WTC11 (cell line): Measurements from ENCODE around the gene WBP4. TPM values are rescaled to one million over a fixed set of nuclear protein-coding genes. Genes with fewer than 3 reads are reported as not detected.
"Not testable (repeated sequence)": the region's sequence is repeated elsewhere in the genome, so short reads cannot be mapped to it uniquely, and the experiment has no call there.

Source experiments
- ATAC-seq: fragments of 200-7000 bp; cut with Tn5 transposase; 2 replicates; pipeline ENCODE4 v1.10.0; 2021; ENCODE audit warnings: mild to moderate bottlenecking, moderate library complexity
- CTCF ChIA-PET: fragments of 300-600 bp; sonication (Branson Sonifier 250); formaldehyde crosslinking; loops from one replicate; lab custom pipeline; 2021; ENCODE audit warnings: antibody characterized with exemption; lab: Charles Lee
- POLR2A ChIA-PET: fragments of 350-600 bp; sonication (Branson Sonifier 250); formaldehyde crosslinking; loops from one replicate; lab custom pipeline; 2021; ENCODE audit warnings: antibody characterized with exemption; lab: Charles Lee
- DNase-seq: peaks from one replicate; pipeline ENCODE4 v3.0.0; 2021; ENCODE audit warnings: low spot score
- H3K27ac Mint-ChIP-seq: 2 replicates; pipeline ENCODE4 v1.8.0; 2021; ENCODE audit warnings: mixed read lengths
- H3K27me3 Mint-ChIP-seq: 2 replicates; pipeline ENCODE4 v1.8.0; 2021; ENCODE audit warnings: low read depth, mild to moderate bottlenecking, moderate library complexity, mixed read lengths
- H3K36me3 Mint-ChIP-seq: 2 replicates; pipeline ENCODE4 v1.8.0; 2021; ENCODE audit warnings: mixed read lengths
- H3K4me1 Mint-ChIP-seq: 2 replicates; pipeline ENCODE4 v1.8.0; 2022; ENCODE audit warnings: mixed read lengths
- H3K4me3 Mint-ChIP-seq: 2 replicates; pipeline ENCODE4 v1.8.0; 2021; ENCODE audit warnings: mild to moderate bottlenecking, moderate library complexity, mixed read lengths
- H3K9me3 Mint-ChIP-seq: 2 replicates; pipeline ENCODE4 v1.8.0; 2021; ENCODE audit warnings: mixed read lengths
- ATF1 ChIP-seq: sonication (generic); formaldehyde crosslinking; IDR thresholded peaks from 2 replicates; pipeline ENCODE4 v1.8.1; 2023; ENCODE audit warnings: mild to moderate bottlenecking, moderate library complexity, missing genetic modification reagents
- CBFB ChIP-seq: sonication (generic); formaldehyde crosslinking; IDR thresholded peaks from 2 replicates; pipeline ENCODE4 v1.8.1; 2022; ENCODE audit warnings: mild to moderate bottlenecking, low read depth, missing genetic modification reagents
- E2F4 ChIP-seq: sonication (generic); formaldehyde crosslinking; IDR thresholded peaks from 2 replicates; pipeline ENCODE4 v1.8.1; 2022; ENCODE audit warnings: low read depth, mild to moderate bottlenecking, moderate library complexity, missing genetic modification reagents, borderline replicate concordance
- ESRRA ChIP-seq: sonication (generic); formaldehyde crosslinking; IDR thresholded peaks from 2 replicates; pipeline ENCODE4 v1.8.1; 2022; ENCODE audit warnings: mild to moderate bottlenecking, missing genetic modification reagents, borderline replicate concordance
- FOXK1 ChIP-seq: sonication (generic); formaldehyde crosslinking; IDR thresholded peaks from 2 replicates; pipeline ENCODE4 v1.8.0; 2022; ENCODE audit warnings: mild to moderate bottlenecking, moderate library complexity, missing genetic modification reagents
- FOXP1 ChIP-seq: sonication (generic); formaldehyde crosslinking; IDR thresholded peaks from 2 replicates; pipeline ENCODE4 v1.8.0; 2022; ENCODE audit warnings: missing genetic modification reagents, mild to moderate bottlenecking, moderate library complexity, borderline replicate concordance
- GABPB1 ChIP-seq: sonication (generic); formaldehyde crosslinking; IDR thresholded peaks from 2 replicates; pipeline ENCODE4 v1.8.1; 2023; ENCODE audit warnings: mild to moderate bottlenecking, missing genetic modification reagents
- GRHL2 ChIP-seq: fragments of 250-450 bp; sonication (Bioruptor Pico); IDR thresholded peaks from 2 replicates; pipeline ENCODE4 v1.8.0; 2022; ENCODE audit warnings: mild to moderate bottlenecking, moderate library complexity; ENCODE audit not compliant: insufficient replicate concordance, severe bottlenecking
- MYBL2 ChIP-seq: sonication (generic); formaldehyde crosslinking; IDR thresholded peaks from 2 replicates; pipeline ENCODE4 v1.8.1; 2023; ENCODE audit warnings: mild to moderate bottlenecking, moderate library complexity, missing genetic modification reagents
- NFATC4 ChIP-seq: fragments of 250-450 bp; sonication (Bioruptor Pico); IDR thresholded peaks from 2 replicates; pipeline ENCODE4 v1.9.0; 2021; ENCODE audit warnings: mild to moderate bottlenecking
- OVOL2 ChIP-seq: fragments of 250-450 bp; sonication (Bioruptor Pico); IDR thresholded peaks from 2 replicates; pipeline ENCODE4 v1.9.0; 2021; ENCODE audit warnings: mild to moderate bottlenecking, borderline replicate concordance
- PRDM15 ChIP-seq: sonication (generic); formaldehyde crosslinking; IDR thresholded peaks from 2 replicates; pipeline ENCODE4 v1.8.0; 2022; ENCODE audit warnings: missing genetic modification reagents
- RORB ChIP-seq: fragments of 250-450 bp; sonication (Bioruptor Pico); IDR thresholded peaks from 2 replicates; pipeline ENCODE4 v1.9.0; 2021; ENCODE audit warnings: mild to moderate bottlenecking
- USF1 ChIP-seq: sonication (generic); formaldehyde crosslinking; IDR thresholded peaks from 2 replicates; pipeline ENCODE4 v1.8.0; 2022; ENCODE audit warnings: mild to moderate bottlenecking, missing genetic modification reagents
- ZNF263 ChIP-seq: sonication (generic); formaldehyde crosslinking; IDR thresholded peaks from 2 replicates; pipeline ENCODE4 v1.8.1; 2022; ENCODE audit warnings: low read depth, mild to moderate bottlenecking, moderate library complexity, missing genetic modification reagents
- ZNF423 ChIP-seq: fragments of 250-450 bp; sonication (Bioruptor Pico); IDR thresholded peaks from 2 replicates; pipeline ENCODE4 v2.1.2; 2022; ENCODE audit warnings: mild to moderate bottlenecking, moderate library complexity
- ZNF671 ChIP-seq: fragments of 250-450 bp; sonication (Bioruptor Pico); IDR thresholded peaks from 2 replicates; pipeline ENCODE4 v1.8.0; 2021; ENCODE audit warnings: mild to moderate bottlenecking
- total RNA-seq: library from RNA; stranded (reverse); gene quantifications from 3 replicates; pipeline ENCODE4 v1.2.3, GENCODE V29; 2021

The WBP4 gene
- total RNA-seq, 1 experiment from 2014 or later: 9.6 TPM

- peaks cover 29% of the 10 kb centered on the region for H3K36me3 Mint-ChIP-seq
- no peak for DNase-seq
- H3K27me3 Mint-ChIP-seq: no peaks in the 10 kb centered on the region; the same call in 1 of the 2 replicates
- ChIA-PET POLR2A (interaction anchor here (0.6 kb wide), 1 partner anchor 32 kb away, joined by 3 read pairs; no protein-coding TSS in a partner anchor), CTCF (no interaction called here)
- H3K4me3 Mint-ChIP-seq: no peak overlapping the region
- TF ChIP-seq ESRRA (CRISPR knock-in tag): no peak
- TF ChIP-seq NFATC4 (CRISPR knock-in tag): no peak
- no peak for TF ChIP-seq CBFB (CRISPR knock-in tag)
- TF ChIP-seq PRDM15 (CRISPR knock-in tag): no peak
- no peak for TF ChIP-seq ZNF263 (CRISPR knock-in tag)
- no peak for TF ChIP-seq FOXK1 (CRISPR knock-in tag)
- TF ChIP-seq OVOL2 (CRISPR knock-in tag): no peak
- TF ChIP-seq FOXP1 (CRISPR knock-in tag): no peak
- no peak for TF ChIP-seq RORB (CRISPR knock-in tag)
- TF ChIP-seq MYBL2 (CRISPR knock-in tag): no peak
- TF ChIP-seq GABPB1 (CRISPR knock-in tag): no peak
- no peak for TF ChIP-seq ZNF671 (CRISPR knock-in tag)
- no peak for TF ChIP-seq GRHL2
- TF ChIP-seq E2F4: no peak
- no peak for TF ChIP-seq ZNF423
- TF ChIP-seq USF1 (CRISPR knock-in tag): no peak
- no peak overlapping the region for H3K27ac Mint-ChIP-seq
- H3K4me1 Mint-ChIP-seq: no peaks in the 10 kb centered on the region
- H3K9me3 Mint-ChIP-seq: peaks cover 60% of the 10 kb centered on the region
- ATAC-seq: no peak
Measured at GRCh38 chr13:41040584-41041334, 20.6 kb upstream of the WBP4 start.

- DNase-seq, H3K27me3 Mint-ChIP-seq, CTCF ChIA-PET, POLR2A ChIA-PET, H3K4me3 Mint-ChIP-seq, ATAC-seq, H3K4me1 Mint-ChIP-seq, H3K27ac Mint-ChIP-seq: not testable (repeated sequence)
- H3K9me3 Mint-ChIP-seq: peaks cover 74% of the 10 kb centered on the region
- peaks cover 42% of the 10 kb centered on the region for H3K36me3 Mint-ChIP-seq
Measured at GRCh38 chr13:41042419-41042818, 18.9 kb upstream of the WBP4 start.

GRCh38 chr13:41048640-41049039 lies 12.7 kb upstream of the WBP4 start:
- peaks cover 11% of the 10 kb centered on the region for H3K27me3 Mint-ChIP-seq
- peaks cover 47% of the 10 kb centered on the region for H3K36me3 Mint-ChIP-seq
- H3K4me3 Mint-ChIP-seq: no peak overlapping the region
- ATAC-seq: no peak
- no peaks in the 10 kb centered on the region for H3K4me1 Mint-ChIP-seq
- no peak for DNase-seq
- H3K27ac Mint-ChIP-seq: no peak overlapping the region
- ChIA-PET CTCF (no interaction called here), POLR2A (no interaction called here)
- no peak for TF ChIP-seq ZNF671 (CRISPR knock-in tag)
- TF ChIP-seq ATF1 (CRISPR knock-in tag): no peak
- peaks cover 52% of the 10 kb centered on the region for H3K9me3 Mint-ChIP-seq
